ENCODE data around the gene TKTL1. TPM values are rescaled to one million over a fixed set of nuclear protein-coding genes. Genes with fewer than 3 reads are reported as not detected.

The TKTL1 gene
- total RNA-seq, 1 donor from 2014 or later: not detected

GRCh38 chrX:154366666-154367055, 71.1 kb downstream of the TKTL1 start:
- Histone ChIP-seq H3K4me3 (ENCODE audit: low read depth, low read length) (no peak overlapping the region), H3K36me3 (ENCODE audit: control insufficient read depth, insufficient read depth, low read length) (peaks cover 5% of the 10 kb centered on the region), H3K27me3 (ENCODE audit: control insufficient read depth, insufficient read depth, low read length) (no peaks in the 10 kb centered on the region)
- no peak for DNase-seq (ENCODE audit: low read depth)
- no peak for TF ChIP-seq CTCF (IDR thresholded peaks at IDR 0.05; ENCODE audit: insufficient read depth, low read length, poor library complexity, severe bottlenecking)

- Histone ChIP-seq H3K36me3 (ENCODE audit: control insufficient read depth, insufficient read depth, low read length) (peaks cover 5% of the 10 kb centered on the region), H3K27me3 (ENCODE audit: control insufficient read depth, insufficient read depth, low read length) (no peaks in the 10 kb centered on the region), H3K4me3 (ENCODE audit: low read depth, low read length) (no peak overlapping the region)
- no peak for TF ChIP-seq CTCF (IDR thresholded peaks at IDR 0.05; ENCODE audit: insufficient read depth, low read length, poor library complexity, severe bottlenecking)
- no peak for DNase-seq (ENCODE audit: low read depth)
Measured at GRCh38 chrX:154367474-154368308, 72.1 kb downstream of the TKTL1 start.

GRCh38 chrX:154368630-154369448, 73.2 kb downstream of the TKTL1 start:
- H3K36me3 ChIP-seq (ENCODE audit: control insufficient read depth, insufficient read depth, low read length): peaks cover 5% of the 10 kb centered on the region
- no peak for TF ChIP-seq CTCF (IDR thresholded peaks at IDR 0.05; ENCODE audit: insufficient read depth, low read length, poor library complexity, severe bottlenecking)
- H3K4me3 ChIP-seq (ENCODE audit: low read depth, low read length): peak overlapping the region; percentile 67
- no peaks in the 10 kb centered on the region for H3K27me3 ChIP-seq (ENCODE audit: control insufficient read depth, insufficient read depth, low read length)
- peak; percentile 74 for DNase-seq (ENCODE audit: low read depth)

GRCh38 chrX:154369449-154370299, 74.1 kb downstream of the TKTL1 start:
- H3K36me3 ChIP-seq (ENCODE audit: control insufficient read depth, insufficient read depth, low read length): peaks cover 2% of the 10 kb centered on the region
- peak; percentile 68 for DNase-seq (ENCODE audit: low read depth)
- H3K4me3 ChIP-seq (ENCODE audit: low read depth, low read length): peak overlapping the region; percentile 95
- H3K27me3 ChIP-seq (ENCODE audit: control insufficient read depth, insufficient read depth, low read length): no peaks in the 10 kb centered on the region
- TF ChIP-seq CTCF (IDR thresholded peaks at IDR 0.05; ENCODE audit: insufficient read depth, low read length, poor library complexity, severe bottlenecking): no peak

- peaks cover 2% of the 10 kb centered on the region for H3K36me3 ChIP-seq (ENCODE audit: control insufficient read depth, insufficient read depth, low read length)
- H3K27me3 ChIP-seq (ENCODE audit: control insufficient read depth, insufficient read depth, low read length): no peaks in the 10 kb centered on the region
- H3K4me3 ChIP-seq (ENCODE audit: low read depth, low read length): peak overlapping the region; percentile 95
- DNase-seq (ENCODE audit: low read depth): no peak
- no peak for TF ChIP-seq CTCF (IDR thresholded peaks at IDR 0.05; ENCODE audit: insufficient read depth, low read length, poor library complexity, severe bottlenecking)
Measured at GRCh38 chrX:154370300-154371016, 74.9 kb downstream of the TKTL1 start.
